Measurements from ENCODE around the gene KDM4B. TPM values are rescaled to one million over a fixed set of nuclear protein-coding genes. Genes with fewer than 3 reads are reported as not detected.

The KDM4B gene
- total and polyA plus RNA-seq, 9 of the 15 experiments (the other 6 are each of a cell fraction or from before 2014, with no cell fraction given), result 0.21 to 29.9 (median 7.3) TPM

- TF ChIP-seq SMAD2 (IDR thresholded peaks at IDR 0.05; ENCODE audit: low read depth, low read length) (no peak), ZNF436 (CRISPR knock-in tag; IDR thresholded peaks at IDR 0.05) (no peak), HMGN3 (IDR thresholded peaks at IDR 0.05; ENCODE audit: borderline replicate concordance, extremely low read depth, insufficient read length, low read depth, low read length) (no peak), ATF7 (IDR thresholded peaks at IDR 0.05) (no peak), HNRNPL (IDR thresholded peaks at IDR 0.05; ENCODE audit: low read depth, low read length) (no peak), HLTF (IDR thresholded peaks at IDR 0.05) (no peak), ZNF707 (CRISPR knock-in tag; conservative IDR thresholded peaks at IDR 0.05) (no peak), CTBP1 (IDR thresholded peaks at IDR 0.05; ENCODE audit: borderline replicate concordance) (no peak), CEBPB (tag; IDR thresholded peaks at IDR 0.05) (no peak), FOXM1 (IDR thresholded peaks at IDR 0.05; ENCODE audit: low read depth) (no peak), FOXM1 (CRISPR knock-in tag; IDR thresholded peaks at IDR 0.05; ENCODE audit: low read depth) (no peak), ZNF586 (CRISPR knock-in tag; conservative IDR thresholded peaks at IDR 0.05) (no peak)
- TF ChIP-seq, protein P1, sequence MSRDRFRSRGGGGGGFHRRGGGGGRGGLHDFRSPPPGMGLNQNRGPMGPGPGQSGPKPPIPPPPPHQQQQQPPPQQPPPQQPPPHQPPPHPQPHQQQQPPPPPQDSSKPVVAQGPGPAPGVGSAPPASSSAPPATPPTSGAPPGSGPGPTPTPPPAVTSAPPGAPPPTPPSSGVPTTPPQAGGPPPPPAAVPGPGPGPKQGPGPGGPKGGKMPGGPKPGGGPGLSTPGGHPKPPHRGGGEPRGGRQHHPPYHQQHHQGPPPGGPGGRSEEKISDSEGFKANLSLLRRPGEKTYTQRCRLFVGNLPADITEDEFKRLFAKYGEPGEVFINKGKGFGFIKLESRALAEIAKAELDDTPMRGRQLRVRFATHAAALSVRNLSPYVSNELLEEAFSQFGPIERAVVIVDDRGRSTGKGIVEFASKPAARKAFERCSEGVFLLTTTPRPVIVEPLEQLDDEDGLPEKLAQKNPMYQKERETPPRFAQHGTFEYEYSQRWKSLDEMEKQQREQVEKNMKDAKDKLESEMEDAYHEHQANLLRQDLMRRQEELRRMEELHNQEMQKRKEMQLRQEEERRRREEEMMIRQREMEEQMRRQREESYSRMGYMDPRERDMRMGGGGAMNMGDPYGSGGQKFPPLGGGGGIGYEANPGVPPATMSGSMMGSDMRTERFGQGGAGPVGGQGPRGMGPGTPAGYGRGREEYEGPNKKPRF (IDR thresholded peaks at IDR 0.05; ENCODE audit: low read depth, low read length), result no peak
Measured at GRCh38 chr19:5103061-5103701, 134.3 kb downstream of the KDM4B start (continued).
